HL-60 (cell line): Measurements from ENCODE around the gene CXCR4.

Experiments used
- DNase-seq, 2 experiments: peaks; one replicate each; pipeline ENCODE4 v3.0.0-alpha.2; 2010 to 2020; ENCODE audit warnings: low read depth in 1 of 2, low spot score in 1 of 2
- H3K27ac ChIP-seq: fragments of 250-450 bp; sonication (Bioruptor Pico); replicated peaks from 2 replicates; pipeline ENCODE4 v1.5.1; 2020; ENCODE audit warnings: mild to moderate bottlenecking, moderate library complexity
- H3K27me3 ChIP-seq: fragments of 250-450 bp; sonication (Bioruptor Pico); 2 replicates; pipeline ENCODE4 v1.5.1; 2021; ENCODE audit warnings: mild to moderate bottlenecking, moderate library complexity; ENCODE audit not compliant: insufficient read depth, poor library complexity, severe bottlenecking
- H3K4me3 ChIP-seq: replicated peaks from 2 replicates; pipeline ENCODE4 v1.5.1; 2011; ENCODE audit warnings: mild to moderate bottlenecking, control low read depth, low read length; ENCODE audit not compliant: insufficient read depth
- CTCF ChIP-seq: IDR thresholded peaks from one replicate; pipeline ENCODE4 v1.5.1; 2011; ENCODE audit warnings: low read length, control low read depth, inconsistent platforms; ENCODE audit not compliant: insufficient read depth
- GABPA ChIP-seq: IDR thresholded peaks from 2 replicates; pipeline ENCODE4 v1.6.1; 2012; ENCODE audit warnings: low read depth
- POLR2AphosphoS5 ChIP-seq: IDR thresholded peaks from 2 replicates; pipeline ENCODE4 v1.6.1; 2012; ENCODE audit warnings: low read depth
- REST ChIP-seq: IDR thresholded peaks from 2 replicates; pipeline ENCODE4 v1.6.1; 2012; ENCODE audit warnings: low read depth; ENCODE audit not compliant: insufficient replicate concordance
- SPI1 ChIP-seq: IDR thresholded peaks from 2 replicates; pipeline ENCODE4 v1.6.1; 2012; ENCODE audit warnings: low read depth, mild to moderate bottlenecking, borderline replicate concordance

The CXCR4 gene

GRCh38 chr2:136115183-136115761 lies 2.7 kb downstream of the CXCR4 start:
- no peaks in the 10 kb centered on the region for H3K27me3 ChIP-seq
- TF ChIP-seq GABPA (no peak), POLR2AphosphoS5 (peak; percentile 87)

GRCh38 chr2:136114382-136114781 lies 3.6 kb downstream of the CXCR4 start:
- Histone ChIP-seq H3K27ac (peak overlapping the region; percentile 67), H3K27me3 (no peaks in the 10 kb centered on the region), H3K4me3 (peak overlapping the region; percentile 87)
- TF ChIP-seq SPI1 (peak; percentile 87), POLR2AphosphoS5 (no peak), CTCF (no peak), GABPA (no peak), REST (no peak)
- peak; percentile 41 to 43 for DNase-seq

More at GRCh38 chr2:136115183-136115761, 2.7 kb downstream of the CXCR4 start:
- peak in 1 of 2 experiments; percentile 68 for DNase-seq
- peak overlapping the region; percentile 67 for H3K27ac ChIP-seq
- peak overlapping the region; percentile 87 for H3K4me3 ChIP-seq

- TF ChIP-seq POLR2AphosphoS5 (peak; percentile 80), CTCF (no peak)
- H3K4me3 ChIP-seq = peak overlapping the region; percentile 87; the same call in 1 of the 2 replicates
- no peaks in the 10 kb centered on the region for H3K27me3 ChIP-seq
- DNase-seq = peak; percentile 88 to 92
- peak overlapping the region; percentile 67 for H3K27ac ChIP-seq
Measured at GRCh38 chr2:136113209-136113971, 4.6 kb downstream of the CXCR4 start.

- TF ChIP-seq CTCF (no peak), GABPA (no peak), POLR2AphosphoS5 (peak; percentile 76; the same call in 1 of the 2 replicates)
- Histone ChIP-seq H3K27ac (peak overlapping the region; percentile 67), H3K27me3 (no peaks in the 10 kb centered on the region), H3K4me3 (no peak overlapping the region)
- DNase-seq = peak in 1 of 2 experiments; percentile 59
Measured at GRCh38 chr2:136112317-136113208, 5.4 kb downstream of the CXCR4 start.
